Jurkat, Clone E6-1 (cell line): ENCODE measurements around the gene KIFC1.
A peak's percentile ranks its signal among the peaks of the same experiment; 100 is the strongest.

Experiments
- DNase-seq: peaks from one replicate; pipeline ENCODE4 v3.0.0-alpha.2; 2011; ENCODE audit warnings: low read depth, low spot score
- H3K4me3 ChIP-seq: 2 replicates; pipeline ENCODE4 v1.5.1; 2011; ENCODE audit warnings: mild to moderate bottlenecking, low read length, control low read depth, moderate library complexity

The KIFC1 gene

GRCh38 chr6:33407132-33407718 is 15.6 kb downstream of the KIFC1 start:
- DNase-seq, result no peak
- H3K4me3 ChIP-seq, result no peak overlapping the region

- H3K4me3 ChIP-seq, result peak overlapping the region; percentile 65
- peak; percentile 94 for DNase-seq
These were observed 18.6 kb downstream of the KIFC1 start for GRCh38 chr6:33410050-33410710.

- DNase-seq, result peak; percentile 63
- H3K4me3 ChIP-seq, result peak within 1 kb of the TSS; percentile 65
These were observed 19.3 kb downstream of the KIFC1 start, which contains the start of gene PHF1 for GRCh38 chr6:33410711-33411631. TSS of gene PHF1 (plus strand) at chr6:33411014. CDS start at chr6:33412264, 1,250 bp downstream.

- H3K4me3 ChIP-seq, result peak overlapping the region; percentile 59
- no peak for DNase-seq
These were observed 20.0 kb downstream of the KIFC1 start for GRCh38 chr6:33411632-33412005.

GRCh38 chr6:33412140-33413009 is 20.8 kb downstream of the KIFC1 start:
- DNase-seq, result no peak
- no peak overlapping the region for H3K4me3 ChIP-seq

GRCh38 chr6:33413241-33414120 is 21.9 kb downstream of the KIFC1 start:
- no peak for DNase-seq
- H3K4me3 ChIP-seq, result no peak overlapping the region

- no peak overlapping the region for H3K4me3 ChIP-seq
- DNase-seq, result no peak
These were observed 23.1 kb downstream of the KIFC1 start for GRCh38 chr6:33414592-33415271.

- DNase-seq, result no peak
- H3K4me3 ChIP-seq, result no peak overlapping the region
These were observed 24.2 kb downstream of the KIFC1 start for GRCh38 chr6:33415831-33416230.

GRCh38 chr6:33416386-33417127 is 24.9 kb downstream of the KIFC1 start:
- peak overlapping the region; percentile 69 for H3K4me3 ChIP-seq
- DNase-seq, result no peak

- H3K4me3 ChIP-seq, result peak overlapping the region; percentile 69
- no peak for DNase-seq
These were observed 25.7 kb downstream of the KIFC1 start for GRCh38 chr6:33417128-33417902.

- peak within 1 kb of the TSS; percentile 69 for H3K4me3 ChIP-seq
- peak; percentile 100 for DNase-seq
These were observed 26.5 kb downstream of the KIFC1 start, which contains the start of gene CUTA for GRCh38 chr6:33417903-33418689. TSS of gene CUTA (minus strand) at chr6:33418107. CDS start at chr6:33418000, 107 bp downstream.

GRCh38 chr6:33418690-33419291 is 27.2 kb downstream of the KIFC1 start:
- no peak for DNase-seq
- peak overlapping the region; percentile 67 for H3K4me3 ChIP-seq

GRCh38 chr6:33419580-33420490 is 28.2 kb downstream of the KIFC1 start, which contains the start of gene SYNGAP1:
TSS of gene SYNGAP1 (plus strand) at chr6:33420065. CDS start at chr6:33420265, 200 bp downstream.
- H3K4me3 ChIP-seq, result peak within 1 kb of the TSS; percentile 67
- DNase-seq, result peak; percentile 51
